ENCODE data around the gene MRPS26. TPM values are rescaled to one million over a fixed set of nuclear protein-coding genes. Genes with fewer than 3 reads are reported as not detected.

Gene MRPS26
- total RNA-seq, 1 experiment from 2014 or later = 66.5 TPM

- Histone ChIP-seq H4K20me1 (ENCODE audit: insufficient read depth, low read depth, low read length) (no peaks in the 10 kb centered on the region), H2AFZ (ENCODE audit: low read length) (no peak overlapping the region), H3K4me1 (ENCODE audit: low read length) (no peaks in the 10 kb centered on the region), H3K4me2 (ENCODE audit: low read depth, low read length, poor library complexity, severe bottlenecking) (no peak overlapping the region), H3K79me2 (ENCODE audit: low read length) (no peaks in the 10 kb centered on the region), H3K9me3 (ENCODE audit: low read length) (no peaks in the 10 kb centered on the region), H3K4me3 (ENCODE audit: low read length) (no peak overlapping the region), H3K9me2 (replicated peaks; ENCODE audit: insufficient read depth, low read length) (no peaks in the 10 kb centered on the region), H3K9ac (ENCODE audit: low read length) (no peak overlapping the region), H3K27me3 (ENCODE audit: low read length) (no peaks in the 10 kb centered on the region), H3K27ac (ENCODE audit: low read length) (no peak overlapping the region), H3K36me3 (ENCODE audit: insufficient read depth, low read length) (no peaks in the 10 kb centered on the region)
- no peak for DNase-seq
These were observed 21.5 kb downstream of the MRPS26 start for GRCh38 chr20:3067139-3068014.

GRCh38 chr20:3068075-3068474 lies 22.2 kb downstream of the MRPS26 start:
- no peaks in the 10 kb centered on the region for H3K27me3 ChIP-seq (ENCODE audit: low read length)
- H3K9ac ChIP-seq (ENCODE audit: low read length) = no peak overlapping the region
- no peak overlapping the region for H3K27ac ChIP-seq (ENCODE audit: low read length)
- H3K36me3 ChIP-seq (ENCODE audit: insufficient read depth, low read length) = no peaks in the 10 kb centered on the region
- H3K79me2 ChIP-seq (ENCODE audit: low read length) = no peaks in the 10 kb centered on the region
- H4K20me1 ChIP-seq (ENCODE audit: insufficient read depth, low read depth, low read length) = no peaks in the 10 kb centered on the region
- no peak for DNase-seq
- H3K4me3 ChIP-seq (ENCODE audit: low read length) = no peak overlapping the region
- no peak overlapping the region for H2AFZ ChIP-seq (ENCODE audit: low read length)
- no peak overlapping the region for H3K4me2 ChIP-seq (ENCODE audit: low read depth, low read length, poor library complexity, severe bottlenecking)
- no peaks in the 10 kb centered on the region for H3K4me1 ChIP-seq (ENCODE audit: low read length)
- no peaks in the 10 kb centered on the region for H3K9me2 ChIP-seq (replicated peaks; ENCODE audit: insufficient read depth, low read length)
- H3K9me3 ChIP-seq (ENCODE audit: low read length) = no peaks in the 10 kb centered on the region

- Histone ChIP-seq H3K27me3 (ENCODE audit: low read length) (no peaks in the 10 kb centered on the region), H3K4me2 (ENCODE audit: low read depth, low read length, poor library complexity, severe bottlenecking) (no peak overlapping the region), H4K20me1 (ENCODE audit: insufficient read depth, low read depth, low read length) (no peaks in the 10 kb centered on the region), H3K9ac (ENCODE audit: low read length) (no peak overlapping the region), H3K9me2 (replicated peaks; ENCODE audit: insufficient read depth, low read length) (no peaks in the 10 kb centered on the region), H3K27ac (ENCODE audit: low read length) (no peak overlapping the region), H3K9me3 (ENCODE audit: low read length) (no peaks in the 10 kb centered on the region), H3K79me2 (ENCODE audit: low read length) (no peaks in the 10 kb centered on the region), H3K4me3 (ENCODE audit: low read length) (no peak overlapping the region), H3K4me1 (ENCODE audit: low read length) (no peaks in the 10 kb centered on the region), H3K36me3 (ENCODE audit: insufficient read depth, low read length) (no peaks in the 10 kb centered on the region), H2AFZ (ENCODE audit: low read length) (no peak overlapping the region)
- DNase-seq = peak; percentile 73
These were observed 23.4 kb downstream of the MRPS26 start for GRCh38 chr20:3068986-3069900.

DNA sequence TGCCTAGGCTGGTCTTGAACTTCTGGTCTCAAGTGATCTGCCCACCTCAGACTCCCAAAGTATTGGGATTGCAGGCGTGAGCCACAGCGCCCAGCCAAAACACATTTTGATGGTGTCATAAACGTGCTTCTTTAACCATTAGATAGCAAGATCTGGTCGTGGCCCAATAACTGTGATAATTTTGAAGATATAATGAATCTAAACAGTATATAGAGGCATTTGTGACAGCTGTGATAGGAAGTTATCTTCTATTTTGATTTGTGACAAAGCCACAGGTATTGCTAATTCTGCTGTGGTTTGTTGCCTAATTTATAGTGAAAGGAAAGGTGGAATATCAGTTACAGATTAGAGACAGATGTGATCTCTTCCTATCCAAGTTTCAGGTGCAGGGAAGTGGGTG lies 24.9 kb downstream of the MRPS26 start:
- H3K79me2 ChIP-seq (ENCODE audit: low read length) = no peaks in the 10 kb centered on the region
- H3K27ac ChIP-seq (ENCODE audit: low read length) = no peak overlapping the region
- no peak overlapping the region for H2AFZ ChIP-seq (ENCODE audit: low read length)
- H3K36me3 ChIP-seq (ENCODE audit: insufficient read depth, low read length) = no peaks in the 10 kb centered on the region
- no peaks in the 10 kb centered on the region for H4K20me1 ChIP-seq (ENCODE audit: insufficient read depth, low read depth, low read length)
- no peak overlapping the region for H3K9ac ChIP-seq (ENCODE audit: low read length)
- no peaks in the 10 kb centered on the region for H3K4me1 ChIP-seq (ENCODE audit: low read length)
- no peak overlapping the region for H3K4me3 ChIP-seq (ENCODE audit: low read length)
- DNase-seq = no peak
- no peak overlapping the region for H3K4me2 ChIP-seq (ENCODE audit: low read depth, low read length, poor library complexity, severe bottlenecking)
- no peaks in the 10 kb centered on the region for H3K9me2 ChIP-seq (replicated peaks; ENCODE audit: insufficient read depth, low read length)
- H3K9me3 ChIP-seq (ENCODE audit: low read length) = no peaks in the 10 kb centered on the region
- no peaks in the 10 kb centered on the region for H3K27me3 ChIP-seq (ENCODE audit: low read length)

GRCh38 chr20:3071266-3071609 lies 25.4 kb downstream of the MRPS26 start:
- Histone ChIP-seq H3K27me3 (ENCODE audit: low read length) (no peaks in the 10 kb centered on the region), H3K9me3 (ENCODE audit: low read length) (no peaks in the 10 kb centered on the region), H3K4me3 (ENCODE audit: low read length) (no peak overlapping the region), H3K9me2 (replicated peaks; ENCODE audit: insufficient read depth, low read length) (no peaks in the 10 kb centered on the region), H3K4me1 (ENCODE audit: low read length) (no peaks in the 10 kb centered on the region), H3K27ac (ENCODE audit: low read length) (no peak overlapping the region), H3K79me2 (ENCODE audit: low read length) (no peaks in the 10 kb centered on the region), H3K36me3 (ENCODE audit: insufficient read depth, low read length) (no peaks in the 10 kb centered on the region), H3K4me2 (ENCODE audit: low read depth, low read length, poor library complexity, severe bottlenecking) (no peak overlapping the region), H2AFZ (ENCODE audit: low read length) (no peak overlapping the region), H3K9ac (ENCODE audit: low read length) (no peak overlapping the region), H4K20me1 (ENCODE audit: insufficient read depth, low read depth, low read length) (no peaks in the 10 kb centered on the region)
- DNase-seq = no peak

DNA sequence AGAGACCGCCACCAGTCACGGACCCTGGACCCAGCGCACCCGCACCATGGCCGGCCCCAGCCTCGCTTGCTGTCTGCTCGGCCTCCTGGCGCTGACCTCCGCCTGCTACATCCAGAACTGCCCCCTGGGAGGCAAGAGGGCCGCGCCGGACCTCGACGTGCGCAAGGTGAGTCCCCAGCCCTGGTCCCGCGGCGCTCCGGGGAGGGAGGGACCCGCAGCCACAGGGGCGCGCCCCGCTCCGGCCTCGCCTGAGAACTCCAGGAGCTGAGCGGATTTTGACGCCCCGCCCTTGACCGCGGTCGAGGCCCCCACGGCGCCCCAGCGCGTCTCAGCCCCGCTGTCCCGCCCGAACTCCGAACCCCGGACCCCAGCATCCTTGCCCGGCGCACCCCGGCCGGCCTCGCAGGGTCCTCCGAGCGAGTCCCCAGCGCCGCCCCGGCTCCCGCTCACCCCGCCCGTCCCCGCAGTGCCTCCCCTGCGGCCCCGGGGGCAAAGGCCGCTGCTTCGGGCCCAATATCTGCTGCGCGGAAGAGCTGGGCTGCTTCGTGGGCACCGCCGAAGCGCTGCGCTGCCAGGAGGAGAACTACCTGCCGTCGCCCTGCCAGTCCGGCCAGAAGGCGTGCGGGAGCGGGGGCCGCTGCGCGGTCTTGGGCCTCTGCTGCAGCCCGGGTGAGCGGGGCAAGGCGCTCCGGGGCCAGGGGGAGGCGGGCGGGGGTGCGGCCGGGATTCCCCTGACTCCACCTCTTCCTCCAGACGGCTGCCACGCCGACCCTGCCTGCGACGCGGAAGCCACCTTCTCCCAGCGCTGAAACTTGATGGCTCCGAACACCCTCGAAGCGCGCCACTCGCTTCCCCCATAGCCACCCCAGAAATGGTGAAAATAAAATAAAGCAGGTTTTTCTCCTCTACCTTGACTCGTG lies 26.0 kb downstream of the MRPS26 start, which contains the start of gene OXT:
TSS of gene OXT (plus strand) at position 11 of the 920 bp plus-strand sequence. CDS start at position 47, 36 bp downstream.
- Histone ChIP-seq H3K4me2 (ENCODE audit: low read depth, low read length, poor library complexity, severe bottlenecking) (no peak within 1 kb of the TSS), H3K9ac (ENCODE audit: low read length) (no peak within 1 kb of the TSS), H3K9me3 (ENCODE audit: low read length) (no peaks in the 10 kb centered on the region), H3K4me1 (ENCODE audit: low read length) (no peaks in the 10 kb centered on the region), H3K36me3 (ENCODE audit: insufficient read depth, low read length) (no peaks in the 10 kb centered on the region), H3K27me3 (ENCODE audit: low read length) (no peaks in the 10 kb centered on the region), H4K20me1 (ENCODE audit: insufficient read depth, low read depth, low read length) (no peaks in the 10 kb centered on the region), H3K4me3 (ENCODE audit: low read length) (no peak within 1 kb of the TSS), H2AFZ (ENCODE audit: low read length) (no peak within 1 kb of the TSS), H3K79me2 (ENCODE audit: low read length) (no peaks in the 10 kb centered on the region), H3K27ac (ENCODE audit: low read length) (no peak within 1 kb of the TSS), H3K9me2 (replicated peaks; ENCODE audit: insufficient read depth, low read length) (no peaks in the 10 kb centered on the region)
- DNase-seq = no peak

DNA sequence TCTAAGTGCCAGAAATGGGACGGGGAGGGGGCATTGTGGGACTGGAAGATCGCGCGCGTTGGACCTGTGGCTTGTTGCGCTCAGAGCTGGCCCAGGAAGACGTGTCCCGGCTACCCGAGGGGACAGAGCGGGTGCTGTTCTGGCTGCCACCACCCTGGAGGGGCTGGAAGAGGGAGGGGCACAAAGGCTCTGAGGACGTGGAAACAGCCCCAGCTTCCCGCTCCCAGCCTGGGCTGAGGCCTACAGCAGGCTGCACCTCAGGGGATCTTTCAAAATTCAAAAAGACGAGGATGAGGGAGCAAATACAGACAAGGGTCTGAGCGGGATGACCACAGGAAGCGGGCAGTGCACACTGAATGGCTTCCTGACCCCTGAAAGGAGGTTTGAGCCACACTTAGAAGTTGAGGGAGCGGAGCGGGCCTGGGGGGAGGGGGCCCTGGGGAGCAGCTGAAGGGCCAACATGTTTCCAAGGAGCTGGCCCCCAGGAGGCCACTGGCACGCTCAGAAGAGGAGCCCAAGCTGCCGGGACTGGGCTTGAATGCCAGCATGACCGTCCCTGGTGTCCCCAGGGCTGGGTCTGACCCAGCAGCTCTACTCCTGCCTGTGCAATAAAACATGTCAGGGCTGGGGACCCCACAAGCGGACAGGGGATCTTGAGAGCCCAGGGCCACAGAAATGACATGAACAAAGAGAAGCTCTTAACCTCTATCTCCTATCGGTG lies 26.8 kb downstream of the MRPS26 start:
- Histone ChIP-seq H2AFZ (ENCODE audit: low read length) (no peak overlapping the region), H3K79me2 (ENCODE audit: low read length) (no peaks in the 10 kb centered on the region), H3K9ac (ENCODE audit: low read length) (no peak overlapping the region), H3K9me3 (ENCODE audit: low read length) (no peaks in the 10 kb centered on the region), H3K4me3 (ENCODE audit: low read length) (no peak overlapping the region), H3K27ac (ENCODE audit: low read length) (no peak overlapping the region), H3K4me2 (ENCODE audit: low read depth, low read length, poor library complexity, severe bottlenecking) (no peak overlapping the region), H3K9me2 (replicated peaks; ENCODE audit: insufficient read depth, low read length) (no peaks in the 10 kb centered on the region), H3K27me3 (ENCODE audit: low read length) (no peaks in the 10 kb centered on the region), H4K20me1 (ENCODE audit: insufficient read depth, low read depth, low read length) (no peaks in the 10 kb centered on the region), H3K36me3 (ENCODE audit: insufficient read depth, low read length) (no peaks in the 10 kb centered on the region), H3K4me1 (ENCODE audit: low read length) (no peaks in the 10 kb centered on the region)
- DNase-seq = no peak
